ENCODE results near the gene PCSK5. TPM values are rescaled to one million over a fixed set of nuclear protein-coding genes. Genes with fewer than 3 reads are reported as not detected.

Gene PCSK5
- total and polyA plus RNA-seq, 12 donors = 2.2 to 31.8 (median 8.4) TPM

DNA sequence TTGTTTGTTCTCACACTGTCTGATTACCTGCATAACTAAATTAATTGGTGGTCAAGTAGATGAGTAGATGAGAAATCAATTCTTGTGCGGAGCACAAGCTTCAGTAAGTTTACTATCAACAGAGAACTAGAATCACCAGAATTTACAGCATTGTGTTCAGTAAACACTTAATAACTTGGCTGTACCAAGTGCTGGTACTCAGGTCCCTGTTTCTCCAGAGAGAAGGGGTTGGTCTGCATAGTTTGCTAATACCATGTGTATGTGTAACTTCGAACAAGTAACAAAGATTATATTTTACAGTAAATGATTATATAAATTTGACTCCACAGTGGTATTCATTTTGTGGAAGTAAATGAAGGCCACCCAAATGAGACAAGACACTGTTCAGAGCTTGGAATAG, 146.3 kb downstream of the PCSK5 start:
- no peaks in the 10 kb centered on the region for H3K27me3 ChIP-seq
- DNase-seq = no peak
- TF ChIP-seq POLR2A (IDR thresholded peaks at IDR 0.05) (no peak), CTCF (IDR thresholded peaks at IDR 0.05) (no peak)
- no peak overlapping the region for H3K4me3 ChIP-seq
- no peaks in the 10 kb centered on the region for H3K36me3 ChIP-seq (replicated peaks in 1 of 2)
- H3K27ac ChIP-seq = no peak overlapping the region
- H3K9me3 ChIP-seq (replicated peaks in 1 of 3) = no peaks in the 10 kb centered on the region
- no peaks in the 10 kb centered on the region for H3K4me1 ChIP-seq (replicated peaks in 1 of 2)
- intact Hi-C loops (cut with DNase I) = no loop called here
- WGBS, 4 donors = 90 to 98% (median 92%) methylated on average over 2 of the region's 2 CpGs

DNA sequence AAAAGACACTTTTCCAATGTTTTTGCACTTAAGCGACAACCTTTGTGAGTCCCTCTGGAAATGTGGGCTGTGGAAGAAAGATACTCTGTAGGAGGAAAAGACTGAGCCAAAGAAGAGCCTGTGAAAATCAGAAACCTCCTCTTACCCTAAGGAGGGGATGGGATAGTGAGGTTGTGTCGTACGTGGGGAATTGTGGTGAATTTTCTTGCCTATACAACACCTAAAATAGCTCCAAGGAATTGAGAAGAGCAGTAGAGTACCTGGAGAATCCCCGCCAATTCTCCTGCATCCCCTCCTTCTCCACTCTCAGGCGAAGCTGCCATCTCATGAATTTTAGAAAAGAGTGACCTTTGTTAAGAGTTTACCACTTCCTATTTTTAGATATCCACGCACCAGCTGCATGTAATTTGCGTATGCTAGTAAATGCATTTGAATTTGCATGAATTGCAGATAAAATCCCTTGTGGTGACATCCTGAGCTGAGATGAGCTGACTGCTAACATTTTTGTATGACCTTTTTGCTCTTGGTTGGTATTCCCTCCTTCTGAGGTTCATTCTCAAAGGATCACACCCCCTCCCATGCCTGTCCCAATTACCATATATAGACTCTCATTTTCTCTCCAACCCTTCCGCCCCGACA, 147.2 kb downstream of the PCSK5 start:
- TF ChIP-seq CTCF (IDR thresholded peaks at IDR 0.05) (no peak), POLR2A (IDR thresholded peaks at IDR 0.05) (no peak)
- WGBS, 4 donors = 92 to 95% (median 93%) methylated on average over 9 of the region's 9 CpGs
- DNase-seq = no peak
- Histone ChIP-seq H3K4me1 (replicated peaks in 1 of 2) (no peaks in the 10 kb centered on the region), H3K4me3 (no peak overlapping the region), H3K27me3 (no peaks in the 10 kb centered on the region), H3K9me3 (replicated peaks in 1 of 3) (no peaks in the 10 kb centered on the region), H3K36me3 (replicated peaks in 1 of 2) (no peaks in the 10 kb centered on the region), H3K27ac (no peak overlapping the region)
- intact Hi-C loops (cut with DNase I) = no loop called here

- no peaks in the 10 kb centered on the region for H3K27me3 ChIP-seq
- no peaks in the 10 kb centered on the region for H3K36me3 ChIP-seq (replicated peaks in 1 of 2)
- no peak for DNase-seq
- 84 to 95% (median 90%) methylated on average over 2 of the region's 2 CpGs for WGBS, 4 donors
- no peak overlapping the region for H3K4me3 ChIP-seq
- no peak overlapping the region for H3K27ac ChIP-seq
- TF ChIP-seq CTCF (IDR thresholded peaks at IDR 0.05) = no peak
- TF ChIP-seq POLR2A (IDR thresholded peaks at IDR 0.05) = no peak
- intact Hi-C loops (cut with DNase I) = no loop called here
- no peaks in the 10 kb centered on the region for H3K4me1 ChIP-seq (replicated peaks in 1 of 2)
- no peaks in the 10 kb centered on the region for H3K9me3 ChIP-seq (replicated peaks in 1 of 3)
Measured at GRCh38 chr9:76038431-76038830, 148.0 kb downstream of the PCSK5 start.

DNA sequence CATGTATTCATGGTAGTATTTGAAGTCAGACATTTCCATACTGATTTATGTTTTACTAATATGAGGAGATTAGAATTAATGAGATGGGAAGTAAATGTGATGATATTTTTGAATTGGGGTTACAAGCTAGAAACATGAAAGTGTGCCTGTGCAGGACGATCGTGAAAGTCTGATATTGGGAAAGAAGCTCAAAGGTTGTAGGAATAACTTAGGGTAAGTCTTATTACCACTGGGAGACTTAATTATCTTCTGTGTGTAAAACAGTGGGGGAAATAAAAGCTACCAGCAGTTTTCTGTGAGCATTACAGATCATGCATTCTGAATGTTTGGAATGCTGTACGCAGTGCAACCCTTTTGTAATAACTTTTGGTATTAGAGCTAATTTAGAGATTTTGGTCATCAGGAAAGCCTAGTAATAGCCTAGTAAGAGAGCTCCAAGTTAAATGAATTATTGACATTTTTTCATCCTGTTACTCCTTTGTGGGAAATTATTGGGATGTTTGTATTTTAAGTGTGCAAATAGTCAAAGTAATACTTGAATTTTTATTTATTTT, 153.9 kb downstream of the PCSK5 start:
- Histone ChIP-seq H3K4me3 (no peak overlapping the region), H3K36me3 (replicated peaks in 1 of 2) (no peaks in the 10 kb centered on the region), H3K4me1 (replicated peaks in 1 of 2) (no peaks in the 10 kb centered on the region), H3K9me3 (replicated peaks in 1 of 3) (no peaks in the 10 kb centered on the region), H3K27me3 (no peaks in the 10 kb centered on the region), H3K27ac (no peak overlapping the region)
- 84 to 94% (median 86%) methylated on average over 3 of the region's 3 CpGs for WGBS, 4 donors
- TF ChIP-seq POLR2A (IDR thresholded peaks at IDR 0.05) (no peak), CTCF (IDR thresholded peaks at IDR 0.05) (no peak)
- intact Hi-C loops (cut with DNase I) = no loop called here
- no peak for DNase-seq

All from adrenal gland (tissue), 12 donors.